ENCODE data around the gene ACSBG1. TPM values are rescaled to one million over a fixed set of nuclear protein-coding genes. Genes with fewer than 3 reads are reported as not detected.

Gene ACSBG1
- total RNA-seq, 2 donors from 2014 or later, result 0.27 to 1.2 TPM

- no peaks in the 10 kb centered on the region for H3K36me3 Mint-ChIP-seq (ENCODE audit: low read depth)
- H3K9me3 Mint-ChIP-seq, result no peaks in the 10 kb centered on the region
- no peak overlapping the region for H3K4me3 Mint-ChIP-seq
- no peaks in the 10 kb centered on the region for H3K4me1 ChIP-seq (ENCODE audit: control insufficient read depth, insufficient read depth, low read length)
- no peak for DNase-seq
- TF ChIP-seq CTCF (conservative IDR thresholded peaks at IDR 0.05), result no peak
- no peak overlapping the region for H3K27ac Mint-ChIP-seq
- no peaks in the 10 kb centered on the region for H3K27me3 Mint-ChIP-seq (ENCODE audit: insufficient read depth)
- H3K4me1 Mint-ChIP-seq, result no peaks in the 10 kb centered on the region
- no peaks in the 10 kb centered on the region for H3K36me3 ChIP-seq (ENCODE audit: control insufficient read depth, insufficient read depth, low read length)
- 93 to 96% methylated on average over 5 to 10 of the region's 10 CpGs for WGBS, 2 experiments (ENCODE audit: insufficient coverage in 1 of 2, insufficient read length in 1 of 2)
- no peak overlapping the region for H3K4me3 ChIP-seq (ENCODE audit: low read length)
- no peak overlapping the region for H3K27ac ChIP-seq (ENCODE audit: low read depth, low read length)
- no peaks in the 10 kb centered on the region for H3K27me3 ChIP-seq (ENCODE audit: control insufficient read depth, insufficient read depth, low read length, poor library complexity, severe bottlenecking)
- H3K9ac ChIP-seq (ENCODE audit: extremely low read depth, low read length, poor library complexity, severe bottlenecking), result no peak overlapping the region
- H3K9me3 ChIP-seq (ENCODE audit: control insufficient read depth, low read length), result no peaks in the 10 kb centered on the region
These were observed 34.0 kb downstream of the ACSBG1 start for GRCh38 chr15:78200276-78200930.

- DNase-seq, result no peak
These were observed 36.7 kb downstream of the ACSBG1 start for GRCh38 chr15:78197632-78198031.

GRCh38 chr15:78195735-78196201 lies 38.6 kb downstream of the ACSBG1 start:
- Mint-ChIP-seq H3K27me3 (ENCODE audit: insufficient read depth) (no peaks in the 10 kb centered on the region), H3K4me3 (no peak overlapping the region), H3K27ac (no peak overlapping the region), H3K36me3 (ENCODE audit: low read depth) (no peaks in the 10 kb centered on the region), H3K4me1 (no peaks in the 10 kb centered on the region), H3K9me3 (no peaks in the 10 kb centered on the region)
- DNase-seq, result peak; percentile 82
- Histone ChIP-seq H3K27ac (ENCODE audit: low read depth, low read length) (no peak overlapping the region), H3K4me3 (ENCODE audit: low read length) (no peak overlapping the region), H3K36me3 (ENCODE audit: control insufficient read depth, insufficient read depth, low read length) (no peaks in the 10 kb centered on the region), H3K27me3 (ENCODE audit: control insufficient read depth, insufficient read depth, low read length, poor library complexity, severe bottlenecking) (no peaks in the 10 kb centered on the region), H3K9ac (ENCODE audit: extremely low read depth, low read length, poor library complexity, severe bottlenecking) (no peak overlapping the region), H3K4me1 (ENCODE audit: control insufficient read depth, insufficient read depth, low read length) (no peaks in the 10 kb centered on the region), H3K9me3 (ENCODE audit: control insufficient read depth, low read length) (no peaks in the 10 kb centered on the region)
- WGBS, 2 experiments (ENCODE audit: insufficient coverage in 1 of 2, insufficient read length in 1 of 2), result 53 to 61% methylated on average over 3 to 7 of the region's 7 CpGs
- peak; percentile 93 for TF ChIP-seq CTCF (conservative IDR thresholded peaks at IDR 0.05)

More at GRCh38 chr15:78197632-78198031, 36.7 kb downstream of the ACSBG1 start:
- Histone ChIP-seq H3K4me1 (ENCODE audit: control insufficient read depth, insufficient read depth, low read length) (no peaks in the 10 kb centered on the region), H3K9me3 (ENCODE audit: control insufficient read depth, low read length) (no peaks in the 10 kb centered on the region), H3K36me3 (ENCODE audit: control insufficient read depth, insufficient read depth, low read length) (no peaks in the 10 kb centered on the region), H3K9ac (ENCODE audit: extremely low read depth, low read length, poor library complexity, severe bottlenecking) (no peak overlapping the region), H3K27ac (ENCODE audit: low read depth, low read length) (no peak overlapping the region), H3K27me3 (ENCODE audit: control insufficient read depth, insufficient read depth, low read length, poor library complexity, severe bottlenecking) (no peaks in the 10 kb centered on the region), H3K4me3 (ENCODE audit: low read length) (no peak overlapping the region)
- no peaks in the 10 kb centered on the region for H3K9me3 Mint-ChIP-seq
- 81 to 88% methylated on average over 5 to 7 of the region's 7 CpGs for WGBS, 2 experiments (ENCODE audit: insufficient coverage in 1 of 2, insufficient read length in 1 of 2)
- no peak overlapping the region for H3K27ac Mint-ChIP-seq
- no peak overlapping the region for H3K4me3 Mint-ChIP-seq
- H3K36me3 Mint-ChIP-seq (ENCODE audit: low read depth), result no peaks in the 10 kb centered on the region
- H3K27me3 Mint-ChIP-seq (ENCODE audit: insufficient read depth), result no peaks in the 10 kb centered on the region
- H3K4me1 Mint-ChIP-seq, result no peaks in the 10 kb centered on the region
- no peak for TF ChIP-seq CTCF (conservative IDR thresholded peaks at IDR 0.05)

Measured in endodermal cell (in vitro differentiated cells).